ENCODE data around the gene TSPAN4. TPM values are rescaled to one million over a fixed set of nuclear protein-coding genes. Genes with fewer than 3 reads are reported as not detected.

TSPAN4 gene
- total and polyA plus RNA-seq, 2 donors (not counting 1 experiment from before 2014, with no cell fraction given): 102 to 191 TPM

GRCh38 chr11:799641-800316 is 42.9 kb upstream of the TSPAN4 start:
- H3K79me2 ChIP-seq (ENCODE audit: control insufficient read depth, insufficient read depth, low read length): peaks cover 13% of the 10 kb centered on the region
- no peak overlapping the region for H3K4me3 ChIP-seq (replicated peaks in 1 of 4; ENCODE audit: control extremely low read depth in 1 of 4, insufficient read depth in 1 of 4, low read depth in 3 of 4, low read length in 4 of 4)
- peaks cover 20% of the 10 kb centered on the region for H3K36me3 ChIP-seq (ENCODE audit: control insufficient read depth, insufficient read depth, low read length)
- no peak overlapping the region for H2AFZ ChIP-seq (ENCODE audit: low read length)
- H3K27me3 ChIP-seq (ENCODE audit: control insufficient read depth, insufficient read depth, low read length): no peaks in the 10 kb centered on the region
- no peak for TF ChIP-seq EZH2 (IDR thresholded peaks at IDR 0.05; ENCODE audit: low read length, missing control alignments)
- TF ChIP-seq CTCF (conservative IDR thresholded peaks at IDR 0.05 in 1 of 2, IDR thresholded peaks at IDR 0.05 in 1 of 2; ENCODE audit: low read depth in 1 of 2, low read length in 2 of 2): no peak
- no peak overlapping the region for H3K27ac ChIP-seq (ENCODE audit: insufficient read depth, low read length)
- H3K4me2 ChIP-seq (ENCODE audit: extremely low read depth, insufficient read depth, low read length): no peak overlapping the region
- H3K9me3 ChIP-seq (ENCODE audit: control insufficient read depth, insufficient read depth, low read depth, low read length): no peaks in the 10 kb centered on the region
- H3K4me1 ChIP-seq (ENCODE audit: control insufficient read depth, extremely low read depth, insufficient read depth, low read length): peaks cover 17% of the 10 kb centered on the region
- no peaks in the 10 kb centered on the region for H4K20me1 ChIP-seq (ENCODE audit: control insufficient read depth, extremely low read depth, insufficient read depth, low read length)
- no peak overlapping the region for H3K9ac ChIP-seq (ENCODE audit: insufficient read depth, low read length)
- no peak for DNase-seq (ENCODE audit: low read depth in 2 of 2)

- no peak overlapping the region for H3K27ac ChIP-seq (ENCODE audit: insufficient read depth, low read length)
- H2AFZ ChIP-seq (ENCODE audit: low read length): no peak overlapping the region
- H3K9ac ChIP-seq (ENCODE audit: insufficient read depth, low read length): no peak overlapping the region
- H3K27me3 ChIP-seq (ENCODE audit: control insufficient read depth, insufficient read depth, low read length): no peaks in the 10 kb centered on the region
- H3K9me3 ChIP-seq (ENCODE audit: control insufficient read depth, insufficient read depth, low read depth, low read length): no peaks in the 10 kb centered on the region
- H3K4me2 ChIP-seq (ENCODE audit: extremely low read depth, insufficient read depth, low read length): no peak overlapping the region
- peaks cover 20% of the 10 kb centered on the region for H3K36me3 ChIP-seq (ENCODE audit: control insufficient read depth, insufficient read depth, low read length)
- peaks cover 17% of the 10 kb centered on the region for H3K4me1 ChIP-seq (ENCODE audit: control insufficient read depth, extremely low read depth, insufficient read depth, low read length)
- no peak for DNase-seq (ENCODE audit: low read depth in 2 of 2)
- TF ChIP-seq EZH2 (IDR thresholded peaks at IDR 0.05; ENCODE audit: low read length, missing control alignments) (no peak), CTCF (conservative IDR thresholded peaks at IDR 0.05 in 1 of 2, IDR thresholded peaks at IDR 0.05 in 1 of 2; ENCODE audit: low read depth in 1 of 2, low read length in 2 of 2) (no peak)
- no peaks in the 10 kb centered on the region for H4K20me1 ChIP-seq (ENCODE audit: control insufficient read depth, extremely low read depth, insufficient read depth, low read length)
- peaks cover 7% of the 10 kb centered on the region for H3K79me2 ChIP-seq (ENCODE audit: control insufficient read depth, insufficient read depth, low read length)
- H3K4me3 ChIP-seq (replicated peaks in 1 of 4; ENCODE audit: control extremely low read depth in 1 of 4, insufficient read depth in 1 of 4, low read depth in 3 of 4, low read length in 4 of 4): no peak overlapping the region
These were observed 42.2 kb upstream of the TSPAN4 start for GRCh38 chr11:800473-800872.

GRCh38 chr11:801097-801780 is 41.4 kb upstream of the TSPAN4 start:
- no peak for TF ChIP-seq EZH2 (IDR thresholded peaks at IDR 0.05; ENCODE audit: low read length, missing control alignments)
- no peak for TF ChIP-seq CTCF (conservative IDR thresholded peaks at IDR 0.05 in 1 of 2, IDR thresholded peaks at IDR 0.05 in 1 of 2; ENCODE audit: low read depth in 1 of 2, low read length in 2 of 2)
- Histone ChIP-seq H3K4me2 (ENCODE audit: extremely low read depth, insufficient read depth, low read length) (no peak overlapping the region), H3K27ac (ENCODE audit: insufficient read depth, low read length) (no peak overlapping the region), H3K36me3 (ENCODE audit: control insufficient read depth, insufficient read depth, low read length) (peaks cover 20% of the 10 kb centered on the region), H3K79me2 (ENCODE audit: control insufficient read depth, insufficient read depth, low read length) (peaks cover 3% of the 10 kb centered on the region), H4K20me1 (ENCODE audit: control insufficient read depth, extremely low read depth, insufficient read depth, low read length) (no peaks in the 10 kb centered on the region), H2AFZ (ENCODE audit: low read length) (no peak overlapping the region), H3K4me1 (ENCODE audit: control insufficient read depth, extremely low read depth, insufficient read depth, low read length) (peaks cover 17% of the 10 kb centered on the region), H3K9me3 (ENCODE audit: control insufficient read depth, insufficient read depth, low read depth, low read length) (no peaks in the 10 kb centered on the region), H3K9ac (ENCODE audit: insufficient read depth, low read length) (no peak overlapping the region), H3K4me3 (replicated peaks in 1 of 4; ENCODE audit: control extremely low read depth in 1 of 4, insufficient read depth in 1 of 4, low read depth in 3 of 4, low read length in 4 of 4) (no peak overlapping the region), H3K27me3 (ENCODE audit: control insufficient read depth, insufficient read depth, low read length) (no peaks in the 10 kb centered on the region)
- no peak for DNase-seq (ENCODE audit: low read depth in 2 of 2)

All from fibroblast of lung (primary cell).